Measurements from ENCODE around the gene MAPK10. TPM values are rescaled to one million over a fixed set of nuclear protein-coding genes. Genes with fewer than 3 reads are reported as not detected.

MAPK10 gene
- total and polyA plus RNA-seq, 2 of the 8 experiments (the other 6 are each of a cell fraction or from before 2014, with no cell fraction given) = 2.5 to 3.1 TPM

DNA sequence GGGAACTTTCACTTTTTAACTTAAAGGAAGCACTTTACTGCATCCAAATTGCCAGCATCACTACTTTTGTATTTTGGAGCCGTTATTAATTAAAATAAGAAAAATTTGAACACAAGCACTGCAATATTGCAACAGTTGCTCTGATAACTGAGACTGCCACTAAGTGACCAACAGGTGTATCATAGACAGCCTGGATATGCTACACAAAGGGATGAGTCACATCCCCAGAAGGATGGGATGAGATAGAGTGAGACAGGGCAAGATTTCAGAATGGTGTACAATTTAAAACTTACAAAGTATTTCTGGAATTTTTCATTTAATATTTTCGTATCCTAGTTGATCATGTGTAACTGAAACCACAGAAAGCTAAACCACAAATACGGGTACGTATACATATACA is 204.1 kb downstream of the MAPK10 start:
- H3K4me2 ChIP-seq (ENCODE audit: insufficient read depth in 1 of 2, low read depth in 2 of 2, low read length in 2 of 2) = no peak overlapping the region
- POLR2A ChIA-PET (ENCODE audit: partially characterized antibody) = no interaction called here
- no peak overlapping the region for H2AK5ac ChIP-seq (ENCODE audit: low read depth, low read length)
- H3K18ac ChIP-seq (ENCODE audit: extremely low read depth, low read length) = no peak overlapping the region
- H3K9ac ChIP-seq (replicated peaks in 1 of 4; ENCODE audit: extremely low read depth in 1 of 4, low read depth in 3 of 4, low read length in 3 of 4) = no peak overlapping the region
- H3K79me1 ChIP-seq (ENCODE audit: low read depth, low read length) = no peaks in the 10 kb centered on the region
- H3K4ac ChIP-seq (replicated peaks; ENCODE audit: insufficient read length, low read depth, low read length) = no peak overlapping the region
- WGBS, 2 experiments (ENCODE audit: extremely low coverage in 1 of 2, insufficient coverage in 1 of 2, insufficient read length in 1 of 2, insufficient replicate concordance in 2 of 2, low coverage in 1 of 2, low lambda C conversion rate in 2 of 2, missing lambda C conversion rate in 1 of 2) = 91% methylated on average over 4 of the region's 4 CpGs; no CpG with 5 or more reads in 1 of the 2 experiments
- H2AFZ ChIP-seq (ENCODE audit: low read length) = no peak overlapping the region
- H3K14ac ChIP-seq (ENCODE audit: insufficient read length) = no peak overlapping the region
- H3K4me3 ChIP-seq (ENCODE audit: extremely low read depth in 1 of 4, insufficient read depth in 2 of 4, low read depth in 3 of 4, low read length in 4 of 4) = no peak overlapping the region
- no peaks in the 10 kb centered on the region for H3K79me2 ChIP-seq (ENCODE audit: control insufficient read depth in 1 of 2, insufficient read depth in 2 of 2, low read length in 2 of 2)
- H2BK20ac ChIP-seq (ENCODE audit: low read length) = no peak overlapping the region
- FAIRE-seq (no peak), DNase-seq (ENCODE audit: low read depth in 1 of 2, low spot score in 2 of 2) (no peak)
- H4K5ac ChIP-seq (ENCODE audit: insufficient read length, low read depth, low read length) = no peak overlapping the region
- no peaks in the 10 kb centered on the region for H3K23me2 ChIP-seq (ENCODE audit: low read depth, low read length)
- H3K23ac ChIP-seq (ENCODE audit: insufficient read length) = no peak overlapping the region
- no peaks in the 10 kb centered on the region for H3K27me3 ChIP-seq (replicated peaks in 1 of 4; ENCODE audit: control insufficient read depth in 3 of 4, extremely low read depth in 1 of 4, insufficient read depth in 3 of 4, low read length in 3 of 4)
- no peak overlapping the region for H2BK5ac ChIP-seq (ENCODE audit: low read depth, low read length)
- H3K4me1 ChIP-seq (replicated peaks in 1 of 4; ENCODE audit: control insufficient read depth in 3 of 4, insufficient read depth in 4 of 4, low read length in 3 of 4) = no peaks in the 10 kb centered on the region
- H3K56ac ChIP-seq (replicated peaks; ENCODE audit: insufficient read length, low read depth, low read length) = no peak overlapping the region
- H3K36me3 ChIP-seq (ENCODE audit: control insufficient read depth in 2 of 4, insufficient read depth in 4 of 4, low read length in 3 of 4) = no peaks in the 10 kb centered on the region
- H4K8ac ChIP-seq (ENCODE audit: extremely low read depth, insufficient read depth, low read length) = no peak overlapping the region
- H2BK12ac ChIP-seq (ENCODE audit: low read depth, low read length) = no peak overlapping the region
- no peak overlapping the region for H2BK15ac ChIP-seq (ENCODE audit: low read length)
- H4K91ac ChIP-seq (replicated peaks; ENCODE audit: insufficient read length, low read length) = no peak overlapping the region
- no peak overlapping the region for H2BK120ac ChIP-seq (replicated peaks; ENCODE audit: low read depth, low read length)
- no peaks in the 10 kb centered on the region for H4K20me1 ChIP-seq (replicated peaks in 1 of 2; ENCODE audit: control insufficient read depth in 1 of 2, insufficient read depth in 2 of 2, low read length in 2 of 2)
- no peaks in the 10 kb centered on the region for H3K9me3 ChIP-seq (ENCODE audit: insufficient read depth in 2 of 2, low read depth in 1 of 2, low read length in 1 of 2)
- CTCF ChIA-PET (ENCODE audit: partially characterized antibody) = no interaction called here
- H3K27ac ChIP-seq (ENCODE audit: low read depth, low read length) = no peak overlapping the region
- TF ChIP-seq RNF2 (IDR thresholded peaks at IDR 0.05; ENCODE audit: borderline replicate concordance, low read depth, low read length, missing control alignments, poor library complexity, severe bottlenecking) (no peak), CHD1 (IDR thresholded peaks at IDR 0.05; ENCODE audit: low read depth, low read length) (no peak), KDM4A (IDR thresholded peaks at IDR 0.05; ENCODE audit: low read depth, low read length, severe bottlenecking) (no peak), SP4 (IDR thresholded peaks at IDR 0.05; ENCODE audit: low read length) (no peak), HDAC6 (IDR thresholded peaks at IDR 0.05; ENCODE audit: low read depth, low read length) (no peak)
